ENCODE data around the gene CNTNAP5.

Gene CNTNAP5

DNA sequence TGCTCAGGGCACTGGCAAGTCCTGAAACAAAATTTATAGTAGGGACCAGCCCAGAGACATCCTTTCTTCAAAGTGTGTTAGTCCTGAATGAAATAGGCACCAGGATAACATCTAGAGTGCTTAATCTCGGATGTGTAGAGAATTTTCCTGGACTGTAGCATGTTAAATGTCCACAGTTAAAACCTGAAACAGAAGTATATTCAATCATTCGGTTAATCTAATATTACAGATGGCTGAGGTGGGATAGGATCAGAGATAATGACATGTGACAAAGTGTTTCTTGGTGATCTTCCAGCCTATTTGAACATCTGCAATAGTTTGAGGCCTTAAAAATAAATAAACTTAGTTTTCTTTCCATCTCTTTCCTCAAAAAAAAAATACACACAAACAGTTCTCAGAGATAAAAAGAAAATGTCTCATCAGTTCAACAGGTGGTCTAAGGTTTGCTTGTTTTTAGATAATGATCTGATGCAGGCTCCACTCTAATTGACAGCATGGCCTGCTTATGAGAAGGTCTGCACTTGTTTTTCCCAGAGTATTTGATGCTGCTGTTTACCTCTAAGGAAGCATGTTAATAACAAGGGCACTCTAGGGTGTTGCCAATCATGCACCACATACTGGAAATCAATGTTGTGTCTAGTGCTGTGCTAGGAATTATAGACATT lies 25.9 kb downstream of the CNTNAP5 start:
- intact Hi-C loops (cut with DNase I): no loop called here
- DNase-seq: no peak

DNA sequence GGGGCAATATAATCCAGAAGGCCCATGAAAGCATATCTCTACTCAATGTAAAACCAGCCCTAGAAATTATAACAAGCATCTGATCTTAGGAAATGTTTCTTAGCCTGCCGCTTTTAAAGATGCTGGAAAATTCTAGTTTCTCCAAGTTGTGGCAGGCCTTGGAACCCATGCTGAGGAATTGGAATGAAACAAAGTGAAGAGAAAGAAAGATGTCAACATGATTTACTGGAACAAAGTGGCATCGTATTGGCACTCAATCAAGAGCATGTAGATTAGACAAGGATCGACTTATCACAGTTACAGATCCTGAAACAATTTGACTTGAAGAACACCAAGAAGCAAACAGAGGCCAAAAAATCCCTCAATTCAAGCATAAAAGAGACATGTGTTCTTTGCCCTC lies 28.7 kb downstream of the CNTNAP5 start:
- DNase-seq: no peak
- intact Hi-C loops (cut with DNase I): no loop called here

DNA sequence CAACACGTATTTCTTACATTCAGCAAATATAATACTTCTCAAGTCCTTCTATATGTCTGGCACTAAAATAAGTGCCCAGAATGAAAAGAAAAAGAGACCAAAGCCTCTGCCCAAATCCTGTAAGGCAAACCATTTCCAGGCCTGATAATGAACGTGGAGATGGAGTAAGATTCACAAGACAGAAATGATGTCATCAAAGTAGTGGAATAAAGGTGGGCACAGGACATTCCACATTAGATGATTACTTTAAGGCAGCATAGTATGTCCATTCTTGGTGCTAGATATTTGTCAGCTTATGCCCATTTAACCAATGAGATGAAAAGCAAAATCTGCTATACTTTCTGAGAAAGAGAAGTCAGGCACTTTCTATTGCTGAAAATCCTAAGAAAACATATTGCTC lies 38.5 kb downstream of the CNTNAP5 start:
- no peak for DNase-seq
- intact Hi-C loops (cut with DNase I): no loop called here

DNA sequence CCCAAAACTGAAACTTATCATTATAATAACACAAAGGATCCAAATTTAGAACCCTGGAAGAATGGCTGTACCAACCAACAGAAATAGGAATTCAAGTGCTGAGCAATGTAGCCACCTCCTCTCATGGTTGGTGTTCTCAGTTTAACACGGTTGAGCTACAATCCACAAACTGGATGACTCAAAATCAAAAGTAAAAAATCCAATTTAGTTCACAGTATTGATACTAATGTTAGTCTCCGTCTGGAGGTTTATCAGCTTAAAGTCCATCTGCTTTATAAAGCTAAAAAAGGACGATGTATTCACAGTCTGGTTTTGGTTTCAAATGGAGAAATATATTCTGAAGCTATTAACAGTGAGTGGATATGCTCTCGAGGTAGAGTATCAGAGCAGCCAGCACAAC lies 40.5 kb downstream of the CNTNAP5 start:
- DNase-seq: no peak

DNA sequence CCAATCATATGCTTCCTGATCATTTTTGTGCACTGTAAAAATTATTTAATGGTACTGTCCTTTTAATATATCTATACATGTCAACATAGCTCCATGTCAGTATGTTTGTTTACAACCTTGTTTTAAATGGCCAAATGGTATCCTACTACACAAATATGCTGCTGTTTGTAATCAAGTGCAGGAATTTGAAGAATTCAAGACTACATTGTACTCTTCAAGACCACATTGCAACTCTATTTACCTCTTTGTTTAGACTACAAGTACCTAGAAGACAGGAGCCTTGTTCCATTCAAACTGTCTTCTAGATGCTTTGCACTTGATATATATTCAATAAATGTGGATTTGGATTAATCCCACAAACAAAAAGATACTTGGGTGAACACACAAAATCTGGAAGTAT lies 41.7 kb downstream of the CNTNAP5 start:
- intact Hi-C loops (cut with DNase I): no loop called here
- no peak for DNase-seq

More for the DNA sequence above, 40.5 kb downstream of the CNTNAP5 start:
- intact Hi-C loops (cut with DNase I): no loop called here

DNA sequence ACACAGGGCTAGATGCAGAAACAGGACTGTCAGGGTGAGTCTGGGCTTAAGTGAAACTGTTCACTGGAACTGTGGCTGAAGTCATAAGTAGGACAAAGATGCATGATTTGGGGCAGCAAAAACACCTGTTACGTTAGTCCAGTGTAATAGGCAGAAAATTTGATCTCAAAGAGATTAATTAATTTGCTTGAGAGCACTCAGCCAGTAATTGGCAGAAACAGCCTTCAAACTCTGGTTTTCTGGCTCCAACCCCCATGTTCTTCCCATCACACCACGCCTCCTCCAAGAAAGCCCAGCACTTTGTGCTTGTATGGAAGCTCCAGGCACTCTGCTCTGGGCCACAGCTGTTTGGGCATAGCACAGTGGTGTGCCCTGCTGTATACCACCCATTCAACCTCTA lies 54.0 kb downstream of the CNTNAP5 start:
- intact Hi-C loops (cut with DNase I): no loop called here

DNA sequence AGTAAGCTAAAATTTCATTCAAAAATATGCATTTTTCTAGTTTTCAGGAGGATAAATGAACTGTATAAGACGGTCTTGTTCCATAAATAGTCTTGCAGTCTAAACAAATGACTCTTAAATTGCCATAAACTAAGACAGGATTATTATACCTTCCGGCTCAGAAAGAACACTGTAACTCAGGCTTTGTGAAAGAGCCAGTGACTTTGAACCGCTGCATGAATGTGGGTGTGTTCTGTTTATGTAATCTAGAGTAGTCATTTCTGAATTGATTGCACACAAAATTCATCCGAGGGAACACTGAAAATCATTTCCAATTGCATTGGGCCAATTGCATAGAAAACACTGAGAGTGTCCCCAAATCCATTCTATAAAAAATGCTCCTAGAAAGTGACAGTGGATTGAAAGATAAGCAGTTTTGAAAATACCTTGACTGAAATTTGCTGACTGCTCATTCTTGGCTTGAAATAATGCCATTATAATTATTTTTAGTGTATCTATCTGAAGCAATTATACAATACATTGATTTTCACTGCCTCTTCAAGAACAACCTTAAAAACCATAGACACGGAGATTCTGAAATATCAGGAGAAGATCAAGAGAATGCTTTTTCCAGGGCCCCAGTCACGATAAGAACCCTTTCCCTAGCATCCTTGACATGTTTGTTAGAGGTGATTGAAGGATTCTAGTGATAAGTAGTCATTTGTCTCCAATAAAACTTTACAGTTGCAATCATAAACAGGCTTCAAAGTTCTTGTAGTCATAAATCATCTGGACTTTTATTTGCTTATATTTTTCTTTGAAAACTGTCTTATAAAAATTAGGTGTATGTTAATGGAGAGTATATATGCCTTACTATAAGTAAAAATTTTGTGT lies 55.4 kb downstream of the CNTNAP5 start:
- intact Hi-C loops (cut with DNase I): no loop called here
- DNase-seq: no peak

More for the DNA sequence above, 54.0 kb downstream of the CNTNAP5 start:
- peak in 1 of 10 donors; percentile 64 for DNase-seq

DNA sequence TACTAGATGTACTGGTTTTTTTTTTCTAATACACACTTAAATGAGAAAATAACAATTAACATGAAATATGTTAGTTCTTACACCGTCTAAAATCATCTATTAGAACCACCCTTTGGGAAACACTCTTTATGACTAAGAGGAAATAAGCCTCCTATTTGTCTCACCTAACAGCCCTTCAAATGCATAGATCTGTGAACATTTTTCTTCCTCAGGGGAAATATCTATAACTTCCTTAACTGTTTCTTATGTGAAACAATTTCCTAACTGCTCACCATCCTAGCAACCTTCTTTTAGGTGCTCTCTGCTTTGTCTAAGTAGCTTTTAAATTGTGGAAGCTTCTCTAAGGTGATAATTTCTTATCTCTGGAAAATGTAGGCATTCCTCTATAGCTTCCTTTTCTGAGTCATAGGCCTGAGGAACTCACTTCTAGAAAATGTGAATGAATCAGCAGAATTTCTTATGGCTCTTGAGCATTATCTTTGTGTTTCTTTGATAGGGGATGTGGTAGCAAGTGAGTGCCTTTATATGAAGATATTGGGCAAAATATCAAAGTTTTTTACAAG lies 56.1 kb downstream of the CNTNAP5 start:
- intact Hi-C loops (cut with DNase I): no loop called here
- no peak for DNase-seq

DNA sequence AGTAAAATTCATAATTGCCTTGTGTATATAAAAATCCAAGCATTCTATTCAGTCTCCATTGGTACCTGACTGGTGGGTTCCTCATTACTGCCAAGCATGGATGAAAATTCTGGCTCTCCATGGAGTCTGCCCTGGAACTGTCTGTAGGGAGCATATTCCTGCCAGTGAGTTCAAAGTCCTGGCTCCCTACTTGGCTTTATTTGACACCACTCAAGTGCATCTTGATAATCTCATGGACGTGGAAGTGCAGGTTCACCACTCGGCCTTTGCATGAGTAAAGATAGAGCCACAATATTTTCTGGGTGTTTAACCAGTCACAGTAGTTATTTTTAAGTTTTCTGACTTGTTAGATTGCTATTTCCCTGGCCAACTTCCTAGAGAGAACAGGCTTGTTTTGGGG lies 63.5 kb downstream of the CNTNAP5 start:
- no peak for DNase-seq
- intact Hi-C loops (cut with DNase I): no loop called here

DNA sequence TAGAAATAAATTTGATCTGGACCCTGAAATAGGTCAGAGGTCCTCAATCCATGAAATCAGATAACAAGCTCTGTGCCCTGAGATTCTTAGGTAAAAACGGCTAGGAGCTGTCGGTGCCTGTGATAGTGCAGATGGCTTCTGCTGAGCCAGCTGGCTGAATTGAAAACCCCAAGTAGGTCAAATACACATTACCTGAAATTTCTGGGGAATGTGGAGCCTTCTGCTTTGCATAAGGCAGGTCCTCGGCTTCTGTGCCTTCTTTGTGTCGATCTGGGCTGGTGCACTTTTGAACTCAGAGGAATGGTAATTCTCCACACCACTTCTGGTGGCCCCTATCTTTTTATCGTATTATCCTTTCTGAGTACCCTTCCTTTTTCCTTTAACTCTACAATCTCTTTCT lies 66.6 kb downstream of the CNTNAP5 start:
- intact Hi-C loops (cut with DNase I): no loop called here
- no peak for DNase-seq

DNA sequence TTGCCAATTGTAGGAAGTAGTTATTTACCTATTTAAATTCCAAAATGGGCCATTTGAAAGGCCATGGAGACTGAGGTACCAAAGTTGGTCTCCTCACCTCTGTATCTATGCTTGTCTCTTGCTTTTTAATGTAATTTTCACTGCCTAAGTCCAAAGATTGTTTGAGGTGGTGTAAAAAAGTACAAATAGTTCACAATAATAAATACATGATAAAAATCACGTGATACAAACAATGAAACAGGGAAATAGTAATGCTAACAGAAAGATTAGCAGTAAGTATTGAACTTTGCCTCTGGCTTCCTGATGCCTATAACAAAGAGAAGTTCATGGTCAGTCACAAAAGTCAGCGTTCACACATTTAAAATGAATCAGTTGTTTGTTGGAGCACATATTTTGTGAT lies 67.6 kb downstream of the CNTNAP5 start:
- intact Hi-C loops (cut with DNase I): no loop called here
- DNase-seq: no peak

DNA sequence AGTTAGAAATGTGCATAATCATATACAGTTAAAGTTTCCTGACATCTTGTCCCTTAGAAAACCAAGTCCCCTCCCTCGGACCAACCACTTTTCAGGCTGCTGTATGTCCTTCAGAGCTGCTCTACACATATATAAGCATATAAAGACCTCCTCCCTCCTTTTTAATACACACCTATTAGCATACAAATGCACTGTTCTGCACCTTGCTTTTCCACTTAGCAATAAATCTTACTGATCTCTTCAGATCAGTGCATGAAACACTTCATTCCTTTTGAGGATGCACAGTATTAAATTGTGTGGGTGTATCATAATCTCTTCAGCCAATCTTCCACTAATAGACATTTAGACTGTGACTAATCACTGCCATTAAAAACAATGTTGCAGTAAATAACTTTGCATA lies 79.8 kb downstream of the CNTNAP5 start:
- no peak for DNase-seq
- intact Hi-C loops (cut with DNase I): no loop called here

DNA sequence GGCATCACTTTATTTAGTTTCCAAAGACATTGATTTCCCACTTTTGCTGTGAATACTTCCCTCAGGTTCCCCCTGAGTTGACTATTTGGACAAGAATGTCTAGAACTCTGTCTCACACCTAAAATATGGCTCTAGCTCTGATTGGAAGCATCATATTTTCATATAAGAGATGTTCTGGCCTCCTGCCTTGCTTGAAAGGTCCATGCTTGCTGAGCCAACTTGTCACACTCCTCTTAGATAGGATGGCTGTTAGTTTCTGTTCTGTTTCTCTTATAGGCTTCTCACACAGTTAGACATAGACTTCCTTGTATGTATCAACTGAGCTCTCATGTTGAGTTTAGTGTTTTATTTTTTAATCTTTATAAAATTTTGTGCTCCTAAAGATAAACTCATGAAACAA lies 87.1 kb downstream of the CNTNAP5 start:
- no peak for DNase-seq
- intact Hi-C loops (cut with DNase I): no loop called here

DNA sequence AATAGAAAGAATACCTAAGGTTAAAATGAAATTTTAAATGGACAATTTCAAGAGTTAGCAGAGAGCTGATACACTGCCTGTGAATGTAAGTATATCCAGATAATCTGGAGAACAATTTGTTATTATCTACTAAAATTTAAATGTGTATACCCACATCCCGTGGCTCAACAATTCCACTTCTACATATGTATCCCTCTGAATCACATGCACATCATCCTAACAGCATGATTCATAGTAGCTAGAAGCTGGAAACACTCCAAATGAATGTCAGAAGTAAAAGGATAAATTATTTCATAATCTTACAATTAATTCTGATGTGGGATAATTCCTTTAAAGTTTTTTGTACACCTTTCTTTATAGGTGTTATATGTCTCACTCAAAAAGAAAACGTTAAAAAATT lies 87.9 kb downstream of the CNTNAP5 start:
- intact Hi-C loops (cut with DNase I): no loop called here
- DNase-seq: no peak

DNA sequence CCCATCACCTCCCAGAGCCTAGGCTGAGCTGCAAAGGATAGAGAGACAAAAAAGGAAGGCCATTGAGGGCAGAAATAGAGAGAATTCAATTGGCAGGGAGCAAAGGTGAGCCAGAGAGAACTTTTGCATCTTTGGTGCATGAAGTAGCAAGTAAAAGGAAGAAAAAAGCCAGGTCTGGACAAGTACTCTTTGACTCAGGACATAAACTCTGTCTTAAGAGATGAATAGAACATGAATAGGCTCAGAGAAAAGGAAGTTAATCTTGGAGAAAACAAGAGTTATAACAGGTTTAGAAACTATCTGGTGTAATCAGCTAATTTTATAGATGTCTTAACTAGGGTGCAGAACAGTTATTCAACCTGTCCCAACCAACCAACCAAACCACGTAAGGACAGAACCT lies 95.2 kb downstream of the CNTNAP5 start:
- intact Hi-C loops (cut with DNase I): no loop called here
- DNase-seq: no peak

DNA sequence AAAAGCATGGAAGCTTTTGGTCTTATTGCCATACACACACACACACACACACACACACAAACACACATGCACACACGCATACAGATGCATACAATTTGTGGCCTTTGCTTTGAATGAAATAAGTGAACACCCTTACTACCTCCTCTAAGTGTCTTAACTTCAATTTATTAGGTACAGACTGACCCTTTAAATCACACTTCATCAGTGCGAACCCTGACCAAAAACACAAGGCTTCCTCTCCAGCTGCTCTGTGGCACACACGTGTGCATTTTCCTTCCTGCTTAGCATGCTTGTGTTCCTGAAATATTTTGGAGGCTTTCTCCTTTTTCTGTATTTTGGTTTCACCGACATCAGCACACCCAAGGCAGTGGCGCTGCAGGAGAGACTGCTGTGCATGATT lies 96.0 kb downstream of the CNTNAP5 start:
- intact Hi-C loops (cut with DNase I): no loop called here
- no peak for DNase-seq

DNA sequence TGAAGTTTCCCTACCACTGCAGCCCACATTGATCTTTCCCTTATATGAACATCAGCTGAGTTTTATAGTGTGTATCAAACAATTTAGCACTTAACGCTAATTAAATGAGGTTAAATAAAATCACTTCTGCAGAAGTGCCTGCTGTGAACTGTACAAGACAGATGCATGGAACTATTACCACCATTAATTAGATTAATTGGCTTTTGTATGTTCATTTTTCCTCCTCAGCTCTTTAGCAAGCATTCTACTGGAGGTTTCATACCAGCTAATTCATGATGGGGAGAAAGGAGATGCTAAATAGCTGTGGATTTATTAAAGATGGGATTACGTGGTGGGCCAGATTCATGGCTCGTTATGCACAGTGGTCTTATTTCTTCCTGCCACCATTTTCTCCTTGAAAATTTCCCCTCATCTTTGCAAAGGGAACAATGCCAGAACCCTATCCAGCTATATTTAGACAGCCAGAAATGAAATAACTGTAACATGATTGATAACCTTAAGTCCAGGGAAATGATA lies 96.7 kb downstream of the CNTNAP5 start:
- DNase-seq: no peak
- intact Hi-C loops (cut with DNase I): no loop called here

DNA sequence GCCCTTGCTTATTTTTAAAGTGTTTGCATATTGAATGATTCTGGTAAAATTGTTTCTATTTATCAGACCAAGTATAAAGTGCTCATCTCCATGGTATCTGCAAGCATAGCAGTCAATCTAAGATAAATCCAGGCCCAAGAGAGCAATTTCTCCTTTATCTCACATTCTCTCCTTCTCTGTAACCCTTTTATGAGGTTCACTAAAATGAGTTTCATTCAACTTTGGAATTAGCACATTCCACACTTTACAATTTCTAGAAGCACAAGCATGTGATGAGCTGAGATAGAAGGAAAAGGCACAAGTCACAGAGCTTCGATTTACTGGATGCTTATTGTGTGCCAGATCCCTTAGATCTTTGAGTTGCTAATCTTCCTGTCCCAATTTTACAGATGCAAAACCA lies 97.3 kb downstream of the CNTNAP5 start:
- intact Hi-C loops (cut with DNase I): no loop called here
- no peak for DNase-seq

DNA sequence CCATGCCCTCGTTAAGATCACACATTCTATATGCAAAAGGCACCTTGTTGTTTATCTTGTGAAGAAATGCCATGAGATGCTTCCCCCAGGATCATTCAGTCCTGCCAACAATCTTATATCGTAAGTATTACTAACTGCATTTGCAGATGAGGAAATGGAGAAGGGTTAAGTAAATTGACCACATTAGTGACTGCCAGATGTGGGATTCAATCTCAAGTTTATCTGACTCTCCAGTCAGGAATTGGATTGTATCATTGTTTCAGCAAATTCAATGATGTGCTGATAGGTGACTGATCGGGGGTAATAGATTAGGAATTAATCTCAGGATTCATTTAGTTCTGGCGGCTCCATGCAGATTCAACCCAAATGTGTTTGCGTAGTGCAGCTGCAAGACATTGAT lies 106.2 kb downstream of the CNTNAP5 start:
- DNase-seq: no peak

DNA sequence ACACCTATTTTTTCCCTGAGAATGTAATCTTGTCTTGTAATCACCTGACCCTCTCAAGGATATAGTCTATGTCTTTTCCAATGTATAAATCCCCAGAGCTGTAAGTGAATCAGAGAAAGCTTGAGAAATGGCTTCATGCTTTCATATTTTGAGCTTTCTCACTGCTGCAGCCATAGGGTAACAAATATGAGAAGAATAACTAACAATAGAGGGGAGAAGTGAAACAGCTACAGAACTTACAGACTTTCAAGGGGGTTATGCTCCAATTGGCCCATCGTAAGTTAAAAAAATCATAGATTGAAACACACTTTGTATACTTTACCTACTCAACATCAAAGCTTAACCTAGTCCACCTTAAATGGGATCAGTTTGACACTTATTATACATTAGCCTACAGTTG lies 111.0 kb downstream of the CNTNAP5 start:
- intact Hi-C loops (cut with DNase I): no loop called here
- no peak for DNase-seq

More for the DNA sequence above, 106.2 kb downstream of the CNTNAP5 start:
- intact Hi-C loops (cut with DNase I): no loop called here

DNA sequence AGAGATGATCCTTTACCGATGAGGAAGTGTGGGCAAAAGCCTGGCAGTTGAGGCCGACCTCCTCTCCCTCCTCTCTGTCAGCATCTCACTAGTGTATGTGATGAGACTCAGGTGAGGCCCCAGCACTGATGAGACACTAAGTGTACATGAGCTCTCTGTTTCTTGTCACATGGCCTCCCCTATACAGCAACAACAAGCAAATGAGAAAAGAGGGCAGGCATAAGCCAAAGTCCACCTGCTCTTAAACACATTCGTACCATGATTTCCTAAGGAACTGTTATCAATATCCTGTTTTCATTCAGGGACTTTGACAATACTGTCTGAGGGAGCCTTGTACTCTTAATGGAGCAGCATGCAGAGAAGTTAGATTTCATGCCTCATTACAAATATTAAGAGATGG lies 113.0 kb downstream of the CNTNAP5 start:
- intact Hi-C loops (cut with DNase I): no loop called here
- DNase-seq: no peak

DNA sequence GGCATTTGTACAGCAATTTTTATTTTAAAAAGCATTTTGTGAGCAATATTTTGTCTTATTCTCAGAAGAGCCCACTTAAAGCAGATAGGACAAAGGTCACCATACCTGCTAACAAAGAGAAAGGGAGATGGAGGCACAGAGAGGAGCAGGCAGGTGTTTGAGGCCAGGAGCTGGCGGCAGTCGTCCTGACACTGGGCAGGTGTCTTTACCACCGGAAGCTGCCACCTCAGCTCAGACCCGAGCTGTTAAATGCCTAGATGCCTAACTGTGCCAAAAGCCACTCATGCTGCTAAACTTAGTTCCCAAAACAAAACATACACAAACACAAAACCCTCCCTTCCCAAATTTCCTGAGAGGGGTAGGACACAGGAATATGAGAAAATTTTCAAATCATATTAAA lies 120.9 kb downstream of the CNTNAP5 start:
- DNase-seq: no peak
- intact Hi-C loops (cut with DNase I): no loop called here

Measured in posterior cingulate gyrus (tissue), 11 donors.